ENCODE results near the gene FAM149B1. TPM values are rescaled to one million over a fixed set of nuclear protein-coding genes. Genes with fewer than 3 reads are reported as not detected.
"Not testable (repeated sequence)": the region's sequence is repeated elsewhere in the genome, so short reads cannot be mapped to it uniquely, and the experiment has no call there.

Gene FAM149B1
- total RNA-seq, 4 donors from 2014 or later: 11.0 to 37.4 (median 19.0) TPM

DNA sequence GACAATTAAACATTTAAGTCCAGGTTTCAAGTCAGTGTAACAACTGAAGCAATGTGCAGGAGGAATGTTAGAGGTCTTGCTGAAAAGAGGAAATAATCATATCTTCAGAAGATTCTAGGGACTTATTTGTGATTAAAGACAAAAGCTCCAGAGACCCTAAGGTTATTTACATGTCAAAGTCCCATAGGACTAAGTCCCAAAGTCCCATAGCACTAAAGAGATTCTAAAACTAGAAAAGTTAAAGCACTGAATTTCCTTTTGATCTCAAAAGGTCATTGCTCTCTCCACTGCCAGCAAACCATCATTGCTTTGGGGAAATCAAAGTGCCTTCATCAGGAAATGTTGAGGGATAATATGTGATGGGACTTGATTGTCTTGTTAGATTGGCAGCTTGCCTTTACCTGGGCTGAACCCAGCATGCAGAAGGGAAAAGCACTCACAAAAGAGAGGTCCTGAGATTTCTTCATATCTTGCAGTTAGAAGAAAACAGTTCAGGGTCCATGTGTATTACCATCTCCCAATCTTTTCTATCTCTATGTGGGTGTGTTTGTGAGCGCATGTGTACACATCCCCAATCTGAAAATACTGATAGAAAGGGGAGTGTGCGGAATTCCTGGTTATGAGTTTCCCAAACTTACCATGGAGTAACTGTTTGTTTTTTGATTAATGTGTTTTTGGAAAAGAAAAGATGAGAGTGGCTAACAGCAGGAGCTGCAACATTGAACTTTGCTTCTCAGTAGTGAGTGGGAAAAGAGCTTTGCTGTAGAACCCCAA lies 35.8 kb upstream of the FAM149B1 start:
- intact Hi-C loops (cut with DNase I; ENCODE audit: low total_unique reads): no loop called here
- no peak for DNase-seq
- TF ChIP-seq POLR2A (IDR thresholded peaks at IDR 0.05) (no peak), CTCF (IDR thresholded peaks at IDR 0.05) (no peak)
- no peaks in the 10 kb centered on the region for H3K36me3 ChIP-seq
- no peaks in the 10 kb centered on the region for H3K27me3 ChIP-seq
- H3K9me3 ChIP-seq: no peaks in the 10 kb centered on the region
- no peaks in the 10 kb centered on the region for H3K4me1 ChIP-seq
- H3K4me3 ChIP-seq: no peak overlapping the region
- H3K27ac ChIP-seq: peak overlapping the region in 1 of 2 donors; percentile 50

DNA sequence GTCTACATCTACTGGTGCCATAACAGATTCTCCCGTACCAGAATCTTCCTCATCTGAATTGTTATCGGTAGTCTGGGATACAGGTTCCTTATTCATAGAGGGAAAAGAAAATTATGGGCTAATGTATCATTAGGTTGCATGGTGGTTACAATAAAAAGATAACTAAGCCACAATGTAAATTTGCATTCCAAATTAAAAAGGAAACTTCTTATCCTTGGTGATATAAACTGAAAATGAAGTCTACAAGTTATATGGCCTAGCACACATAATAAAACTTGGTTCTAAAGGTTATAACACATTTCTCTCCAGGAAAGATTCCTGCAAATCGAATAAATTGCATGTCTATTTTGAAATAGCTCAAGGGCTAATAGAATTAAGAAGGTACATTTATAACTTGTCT lies 33.2 kb upstream of the FAM149B1 start:
- Histone ChIP-seq H3K4me3 (no peak overlapping the region), H3K27me3 (no peaks in the 10 kb centered on the region), H3K9me3 (no peaks in the 10 kb centered on the region), H3K4me1 (no peaks in the 10 kb centered on the region), H3K27ac (no peak overlapping the region), H3K36me3 (no peaks in the 10 kb centered on the region)
- DNase-seq: no peak
- intact Hi-C loops (cut with DNase I; ENCODE audit: low total_unique reads): no loop called here
- TF ChIP-seq CTCF (IDR thresholded peaks at IDR 0.05) (no peak), POLR2A (IDR thresholded peaks at IDR 0.05) (no peak)

- intact Hi-C loops (cut with DNase I; ENCODE audit: low total_unique reads): no loop called here
- no peaks in the 10 kb centered on the region for H3K36me3 ChIP-seq
- H3K4me1 ChIP-seq: no peaks in the 10 kb centered on the region
- H3K27ac ChIP-seq: no peak overlapping the region
- H3K9me3 ChIP-seq: no peaks in the 10 kb centered on the region
- DNase-seq: no peak
- H3K27me3 ChIP-seq: no peaks in the 10 kb centered on the region
- TF ChIP-seq CTCF (IDR thresholded peaks at IDR 0.05): no peak
- TF ChIP-seq POLR2A (IDR thresholded peaks at IDR 0.05): no peak
- H3K4me3 ChIP-seq: no peak overlapping the region
These were observed 31.3 kb upstream of the FAM149B1 start for GRCh38 chr10:73136627-73137026.

GRCh38 chr10:73139251-73139650 lies 28.7 kb upstream of the FAM149B1 start:
- no peak overlapping the region for H3K27ac ChIP-seq
- no peak overlapping the region for H3K4me3 ChIP-seq
- intact Hi-C loops (cut with DNase I; ENCODE audit: low total_unique reads): no loop called here
- no peaks in the 10 kb centered on the region for H3K36me3 ChIP-seq
- no peaks in the 10 kb centered on the region for H3K27me3 ChIP-seq
- TF ChIP-seq POLR2A (IDR thresholded peaks at IDR 0.05) (no peak), CTCF (IDR thresholded peaks at IDR 0.05) (no peak)
- no peaks in the 10 kb centered on the region for H3K9me3 ChIP-seq
- H3K4me1 ChIP-seq: no peaks in the 10 kb centered on the region
- DNase-seq: no peak

GRCh38 chr10:73141603-73142002 lies 26.3 kb upstream of the FAM149B1 start:
- Histone ChIP-seq H3K36me3 (no peaks in the 10 kb centered on the region), H3K4me3 (no peak overlapping the region), H3K27ac (no peak overlapping the region), H3K9me3 (no peaks in the 10 kb centered on the region), H3K4me1 (no peaks in the 10 kb centered on the region), H3K27me3 (no peaks in the 10 kb centered on the region)
- TF ChIP-seq POLR2A (IDR thresholded peaks at IDR 0.05): no peak
- TF ChIP-seq CTCF (IDR thresholded peaks at IDR 0.05): no peak
- no peak for DNase-seq
- intact Hi-C loops (cut with DNase I; ENCODE audit: low total_unique reads): no loop called here

- H3K36me3 ChIP-seq; H3K27ac ChIP-seq; intact Hi-C loops (cut with DNase I; ENCODE audit: low total_unique reads); H3K9me3 ChIP-seq; DNase-seq; H3K27me3 ChIP-seq; H3K4me1 ChIP-seq; H3K4me3 ChIP-seq: not testable (repeated sequence)
These were observed 17.1 kb upstream of the FAM149B1 start for GRCh38 chr10:73150633-73151413.

Measured in uterus (tissue), 4 donors.